Measurements from ENCODE around the gene ATP12A.
A peak's percentile ranks its signal among the peaks of the same experiment; 100 is the strongest.
"Not testable (repeated sequence)": the region's sequence is repeated elsewhere in the genome, so short reads cannot be mapped to it uniquely, and the experiment has no call there.

The ATP12A gene

GRCh38 chr13:24691381-24691780 lies 11.2 kb downstream of the ATP12A start:
- no peak for DNase-seq

- no peak for DNase-seq
Measured at GRCh38 chr13:24692561-24692960, 12.4 kb downstream of the ATP12A start.

GRCh38 chr13:24693862-24694471 lies 13.8 kb downstream of the ATP12A start:
- peak; percentile 41 for DNase-seq

- DNase-seq, result no peak
Measured at GRCh38 chr13:24694907-24695306, 14.7 kb downstream of the ATP12A start.

GRCh38 chr13:24698686-24699085 lies 18.5 kb downstream of the ATP12A start:
- DNase-seq, result no peak

- no peak for DNase-seq
Measured at GRCh38 chr13:24699541-24699940, 19.3 kb downstream of the ATP12A start.

GRCh38 chr13:24700539-24700938 lies 20.3 kb downstream of the ATP12A start:
- no peak for DNase-seq

- no peak for DNase-seq
Measured at GRCh38 chr13:24706886-24707585, 26.8 kb downstream of the ATP12A start.

GRCh38 chr13:24709186-24709913 lies 29.1 kb downstream of the ATP12A start:
- peak; percentile 68 for DNase-seq

- no peak for DNase-seq
Measured at GRCh38 chr13:24713022-24713421, 32.8 kb downstream of the ATP12A start.

GRCh38 chr13:24716011-24716410 lies 35.8 kb downstream of the ATP12A start:
- no peak for DNase-seq

- DNase-seq, result no peak
Measured at GRCh38 chr13:24716446-24716845, 36.2 kb downstream of the ATP12A start.

GRCh38 chr13:24717217-24717616 lies 37.0 kb downstream of the ATP12A start:
- no peak for DNase-seq

GRCh38 chr13:24718192-24718965 lies 38.2 kb downstream of the ATP12A start:
- DNase-seq, result no peak

GRCh38 chr13:24719139-24719538 lies 38.9 kb downstream of the ATP12A start:
- DNase-seq, result no peak

- DNase-seq, result no peak
Measured at GRCh38 chr13:24723206-24723605, 43.0 kb downstream of the ATP12A start.

- DNase-seq, result no peak
Measured at GRCh38 chr13:24724714-24725113, 44.5 kb downstream of the ATP12A start.

GRCh38 chr13:24725379-24725778 lies 45.2 kb downstream of the ATP12A start:
- no peak for DNase-seq

GRCh38 chr13:24727731-24728601 lies 47.8 kb downstream of the ATP12A start:
- DNase-seq, result peak; percentile 61

- not testable (repeated sequence) for DNase-seq
Measured at GRCh38 chr13:24730873-24731567, 50.8 kb downstream of the ATP12A start.

- DNase-seq, result no peak
Measured at GRCh38 chr13:24734950-24735349, 54.7 kb downstream of the ATP12A start.

GRCh38 chr13:24737042-24737441 lies 56.8 kb downstream of the ATP12A start:
- DNase-seq, result no peak

Measured in stimulated activated CD4-positive, alpha-beta T cell treated with anti-CD3 and anti-CD28 coated beads, Interleukin-1b, Interleukin-23, amount 100 ng/mL, for 48 hours (primary cell).